ENCODE measurements around the gene MUC6. TPM values are rescaled to one million over a fixed set of nuclear protein-coding genes. Genes with fewer than 3 reads are reported as not detected.

Gene MUC6
- total and polyA plus RNA-seq, 12 donors: 0.01 to 0.07 TPM; not detected in 10

DNA sequence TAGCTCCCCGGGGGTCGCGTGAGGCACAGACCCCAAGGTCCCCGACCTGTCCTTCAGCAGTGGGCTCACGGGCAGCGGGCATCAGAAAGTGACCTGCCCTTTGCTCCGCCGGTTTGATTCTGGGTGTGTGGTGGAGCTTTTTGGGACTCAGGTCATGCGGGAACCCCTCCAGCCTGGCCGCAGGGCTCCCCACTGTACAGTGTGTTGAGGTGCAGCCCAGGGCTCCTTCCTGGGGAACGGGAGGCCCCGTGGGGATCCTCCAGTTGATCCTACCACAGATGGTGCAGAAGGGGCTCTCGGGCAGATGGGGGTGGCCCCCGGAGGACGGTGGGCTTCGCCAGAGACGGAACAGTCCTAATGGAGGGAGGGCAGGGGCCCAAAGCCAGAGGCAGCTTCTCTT lies 24.2 kb downstream of the MUC6 start:
- Histone ChIP-seq H3K27ac (no peak overlapping the region), H3K4me1 (no peaks in the 10 kb centered on the region), H3K27me3 (no peaks in the 10 kb centered on the region), H3K9me3 (no peaks in the 10 kb centered on the region), H3K36me3 (peaks cover 0 to 73% (median 36%) of the 10 kb centered on the region in 9 donors), H3K4me3 (no peak overlapping the region)
- intact Hi-C loops (cut with DNase I): no loop called here
- no peak for ATAC-seq
- 93 to 97% methylated on average over 17 of the region's 17 CpGs for WGBS, 2 donors
- TF ChIP-seq, protein P1, sequence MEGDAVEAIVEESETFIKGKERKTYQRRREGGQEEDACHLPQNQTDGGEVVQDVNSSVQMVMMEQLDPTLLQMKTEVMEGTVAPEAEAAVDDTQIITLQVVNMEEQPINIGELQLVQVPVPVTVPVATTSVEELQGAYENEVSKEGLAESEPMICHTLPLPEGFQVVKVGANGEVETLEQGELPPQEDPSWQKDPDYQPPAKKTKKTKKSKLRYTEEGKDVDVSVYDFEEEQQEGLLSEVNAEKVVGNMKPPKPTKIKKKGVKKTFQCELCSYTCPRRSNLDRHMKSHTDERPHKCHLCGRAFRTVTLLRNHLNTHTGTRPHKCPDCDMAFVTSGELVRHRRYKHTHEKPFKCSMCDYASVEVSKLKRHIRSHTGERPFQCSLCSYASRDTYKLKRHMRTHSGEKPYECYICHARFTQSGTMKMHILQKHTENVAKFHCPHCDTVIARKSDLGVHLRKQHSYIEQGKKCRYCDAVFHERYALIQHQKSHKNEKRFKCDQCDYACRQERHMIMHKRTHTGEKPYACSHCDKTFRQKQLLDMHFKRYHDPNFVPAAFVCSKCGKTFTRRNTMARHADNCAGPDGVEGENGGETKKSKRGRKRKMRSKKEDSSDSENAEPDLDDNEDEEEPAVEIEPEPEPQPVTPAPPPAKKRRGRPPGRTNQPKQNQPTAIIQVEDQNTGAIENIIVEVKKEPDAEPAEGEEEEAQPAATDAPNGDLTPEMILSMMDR (IDR thresholded peaks at IDR 0.05): no peak
- DNase-seq: no peak

DNA sequence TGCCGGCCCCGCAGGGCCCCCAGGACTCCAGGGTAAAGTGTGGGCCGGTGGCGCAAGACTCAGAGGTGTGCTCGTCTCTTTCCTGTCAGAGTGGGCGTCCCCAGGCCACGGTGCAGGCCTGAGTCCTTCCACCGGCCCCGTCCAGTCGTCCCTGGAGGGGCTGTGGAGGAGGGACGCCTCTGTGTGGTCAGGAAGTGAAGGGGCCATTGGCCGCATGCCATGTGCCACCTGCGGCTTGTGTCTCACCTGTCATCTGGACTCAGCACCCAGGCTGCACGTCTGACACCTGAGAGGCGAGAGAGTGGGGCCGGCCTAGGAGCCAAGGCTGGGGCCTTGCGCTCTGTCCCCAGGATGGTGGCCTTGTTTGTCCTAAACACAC lies 25.2 kb downstream of the MUC6 start:
- TF ChIP-seq, protein P1 (IDR thresholded peaks at IDR 0.05): no peak
- Histone ChIP-seq H3K9me3 (no peaks in the 10 kb centered on the region), H3K27ac (no peak overlapping the region), H3K27me3 (no peaks in the 10 kb centered on the region), H3K36me3 (peaks cover 0 to 81% (median 40%) of the 10 kb centered on the region in 9 donors), H3K4me3 (no peak overlapping the region), H3K4me1 (peaks cover 0 to 9% (median 0%) of the 10 kb centered on the region in 9 donors)
- intact Hi-C loops (cut with DNase I): no loop called here
- 88 to 90% methylated on average over 17 of the region's 17 CpGs for WGBS, 2 donors
- DNase-seq (no peak), ATAC-seq (no peak)

DNA sequence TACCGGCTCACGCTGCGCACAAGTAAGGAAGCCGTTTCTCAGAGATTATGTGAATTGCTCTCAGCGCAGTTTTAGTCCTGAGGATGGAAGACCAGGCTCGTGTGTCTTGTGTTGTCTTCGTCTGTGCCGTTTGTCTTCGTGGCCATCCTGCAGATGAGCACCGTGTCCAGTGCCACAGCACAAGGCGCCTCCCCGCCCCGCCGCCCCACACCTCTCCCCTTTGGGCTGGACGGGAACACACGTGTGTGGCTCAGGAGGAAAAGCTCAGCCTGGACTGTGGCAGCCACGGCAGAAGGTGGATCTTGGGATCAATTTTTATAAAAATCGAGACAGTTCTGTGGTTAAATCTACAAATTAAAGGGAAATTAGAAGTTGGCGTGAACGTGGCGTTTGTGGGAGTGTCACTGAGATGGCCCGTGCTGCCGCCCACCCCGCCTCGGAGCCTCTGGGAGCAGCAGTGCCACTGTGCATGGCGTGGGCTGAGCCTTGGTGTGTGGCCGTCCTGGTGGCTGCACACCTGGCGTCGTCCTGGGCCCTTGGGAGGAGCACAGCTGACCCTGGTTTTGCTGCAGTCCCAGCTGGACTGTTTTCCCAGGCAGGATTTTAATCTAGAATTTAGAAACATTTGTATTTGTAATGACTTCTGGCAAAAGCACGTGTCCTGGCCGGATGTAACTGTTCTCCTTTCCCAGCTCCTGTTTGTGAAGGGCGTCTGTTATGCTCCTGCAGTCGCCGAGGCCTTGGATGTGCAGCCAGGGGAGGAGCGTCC lies 25.8 kb downstream of the MUC6 start:
- Histone ChIP-seq H3K9me3 (no peaks in the 10 kb centered on the region), H3K4me1 (peaks cover 0 to 15% (median 0%) of the 10 kb centered on the region in 9 donors), H3K36me3 (peaks cover 0 to 87% (median 40%) of the 10 kb centered on the region in 9 donors), H3K4me3 (no peak overlapping the region), H3K27me3 (no peaks in the 10 kb centered on the region), H3K27ac (no peak overlapping the region)
- ATAC-seq (no peak), DNase-seq (no peak)
- intact Hi-C loops (cut with DNase I): no loop called here
- WGBS, 2 donors: 92 to 94% methylated on average over 35 of the region's 35 CpGs
- TF ChIP-seq, protein P1 (IDR thresholded peaks at IDR 0.05): no peak

DNA sequence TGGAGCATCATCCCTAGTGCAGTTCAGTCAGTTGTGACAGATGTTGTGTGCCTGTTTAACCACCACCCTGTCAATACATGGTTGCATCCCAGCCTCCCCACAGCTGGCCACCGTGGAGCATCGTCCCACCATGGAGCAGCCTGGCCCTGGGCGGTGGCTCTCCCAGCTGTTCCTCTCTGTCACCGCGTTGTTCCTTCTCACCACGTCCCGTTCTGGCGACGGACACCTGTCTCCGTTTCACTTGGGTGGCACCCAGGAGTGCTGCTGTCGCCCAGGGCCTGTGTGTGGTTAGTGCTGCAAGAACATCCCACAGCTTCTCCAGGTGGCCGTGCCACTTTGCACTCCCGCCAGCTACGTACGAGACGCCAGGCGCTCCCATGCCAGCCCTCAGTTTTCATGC lies 26.5 kb downstream of the MUC6 start:
- Histone ChIP-seq H3K27ac (no peak overlapping the region), H3K36me3 (peaks cover 0 to 94% (median 40%) of the 10 kb centered on the region in 9 donors), H3K27me3 (no peaks in the 10 kb centered on the region), H3K9me3 (no peaks in the 10 kb centered on the region), H3K4me1 (peaks cover 0 to 15% (median 0%) of the 10 kb centered on the region in 9 donors), H3K4me3 (no peak overlapping the region)
- 94 to 95% methylated on average over 17 of the region's 17 CpGs for WGBS, 2 donors
- intact Hi-C loops (cut with DNase I): no loop called here
- ATAC-seq: no peak
- TF ChIP-seq, protein P1 (IDR thresholded peaks at IDR 0.05): no peak
- no peak for DNase-seq

Measured in heart right ventricle (tissue), 16 donors.